K562 (cell line): ENCODE results near the gene MMRN2. TPM values are rescaled to one million over a fixed set of nuclear protein-coding genes. Genes with fewer than 3 reads are reported as not detected.

Experiments
- ATAC-seq: fragments of 200-7000 bp; cut with Tn5 transposase; 3 replicates; pipeline ENCODE4 v1.9.1; 2020; ENCODE audit warnings: moderate library complexity
- BruUV-seq: library from RNA; stranded (reverse); fragments of 400-500 nt; replicated peaks from 2 replicates; lab custom pipeline; 2021; lab: Mats Ljungman, UMichigan
- CTCF ChIA-PET: fragments of 300-600 bp; formaldehyde crosslinking; extraction: SDS; loops from one replicate; lab custom pipeline; 2021; ENCODE audit warnings: low intra/inter-chr PET ratio; lab: Yijun Ruan, JAX
- POLR2A ChIA-PET: fragments of 300-600, 350-650 bp; sonication (Branson Sonifier 250); formaldehyde crosslinking; extraction: SDS; loops from one replicate; lab custom pipeline; 2021; ENCODE audit warnings: antibody characterized with exemption, inconsistent platforms; lab: Yijun Ruan, JAX
- DNase-seq, 4 experiments: peaks; one replicate each; pipeline versions ENCODE4 v3.0.0 to v3.0.0-alpha.2; 2011 to 2018; ENCODE audit warnings: low spot score in 3 of 4, mixed read lengths in 3 of 4; ENCODE audit errors: extremely low read depth in 1 of 4
- FAIRE-seq: peaks from 2 replicates; lab custom pipeline; 2011; peaks lifted over from hg19 to GRCh38; lab: Jason Lieb, UNC
- H2AFZ ChIP-seq: 2 replicates; pipeline ENCODE4 v1.6.0; 2011; ENCODE audit warnings: low read depth, low read length, control low read depth, inconsistent platforms
- H3K27ac ChIP-seq: fragments of 200-600 bp; 3 replicates; pipeline ENCODE4 v1.8.0; 2011; ENCODE audit warnings: low read depth, mild to moderate bottlenecking, control low read depth, inconsistent platforms, low read length, moderate library complexity, mixed read lengths; ENCODE audit errors: extremely low read depth
- H3K27me3 ChIP-seq, 2 experiments: fragments of 300-600 bp in 1 of 2; 2 replicates in 1 of 2; 3 replicates in 1 of 2; pipeline versions ENCODE4 v1.6.0 to v1.8.0; 2011; ENCODE audit warnings: inconsistent platforms in 2 of 2, low read length in 2 of 2, mild to moderate bottlenecking in 1 of 2, mixed read lengths in 1 of 2, moderate library complexity in 1 of 2; ENCODE audit not compliant: control insufficient read depth in 2 of 2, insufficient read depth in 2 of 2
- H3K36me3 ChIP-seq: fragments of 300-600 bp; 3 replicates; pipeline ENCODE4 v1.8.0; 2011; ENCODE audit warnings: mild to moderate bottlenecking, low read length, inconsistent platforms; ENCODE audit not compliant: control insufficient read depth, insufficient read depth
- H3K4me1 ChIP-seq, 2 experiments: fragments of 200-600 bp in 1 of 2; replicated peaks in 1 of 2; 2 replicates in 1 of 2; 3 replicates in 1 of 2; pipeline versions ENCODE4 v1.5.1 to v1.8.0; 2011; ENCODE audit warnings: inconsistent platforms in 2 of 2, low read length in 2 of 2, mild to moderate bottlenecking in 1 of 2, mixed read lengths in 1 of 2, moderate library complexity in 1 of 2; ENCODE audit not compliant: control insufficient read depth in 2 of 2, insufficient read depth in 2 of 2
- H3K4me2 ChIP-seq: 2 replicates; pipeline ENCODE4 v1.6.1; 2011; ENCODE audit warnings: low read length, control low read depth, inconsistent platforms, mixed read lengths; ENCODE audit not compliant: insufficient read depth
- H3K4me3 ChIP-seq: fragments of 200-600 bp; sonication (generic), shearing (Covaris generic); 2 replicates; pipeline ENCODE4 v1.5.1; 2016; ENCODE audit warnings: control low read depth, inconsistent platforms
- H3K79me2 ChIP-seq: fragments of 200-600 bp; 3 replicates; pipeline ENCODE4 v1.8.0; 2011; ENCODE audit warnings: low read length, inconsistent platforms; ENCODE audit not compliant: control insufficient read depth, insufficient read depth
- H3K9ac ChIP-seq, 2 experiments: 2 replicates each; pipeline versions ENCODE4 v1.6.0 to v1.6.1; 2011; ENCODE audit warnings: low read depth in 2 of 2, low read length in 2 of 2, control low read depth in 1 of 2, inconsistent platforms in 1 of 2, mild to moderate bottlenecking in 1 of 2, mixed read lengths in 1 of 2; ENCODE audit not compliant: insufficient read depth in 1 of 2
- H3K9me1 ChIP-seq: one replicate; pipeline ENCODE4 v1.6.0; 2011; ENCODE audit warnings: inconsistent platforms, mild to moderate bottlenecking, low read length, moderate library complexity; ENCODE audit not compliant: control insufficient read depth, insufficient read depth
- H3K9me3 ChIP-seq: replicated peaks from 2 replicates; pipeline ENCODE4 v1.5.1; 2011; ENCODE audit warnings: low read depth, low read length, inconsistent platforms; ENCODE audit not compliant: control insufficient read depth, insufficient read depth
- H4K20me1 ChIP-seq: replicated peaks from 2 replicates; pipeline ENCODE4 v1.6.1; 2011; ENCODE audit warnings: low read length, inconsistent platforms, mixed read lengths; ENCODE audit not compliant: control insufficient read depth, insufficient read depth
- ESRRA ChIP-seq: fragments of 450-650 bp; IDR thresholded peaks from 2 replicates; pipeline ENCODE4 v1.6.1; 2014; ENCODE audit warnings: low read depth, mild to moderate bottlenecking, moderate library complexity, borderline replicate concordance
- KLF10 ChIP-seq: fragments of 250-450 bp; sonication (Bioruptor Pico); IDR thresholded peaks from 2 replicates; pipeline ENCODE4 v1.6.1; 2021; ENCODE audit warnings: matching md5 sums
- WGBS: fragments of 100-300 bp; shearing (Covaris generic); methylation state at CpG from one replicate; pipeline ENCODE4 v1.1.6; 2016; ENCODE audit warnings: low coverage, mixed read lengths; ENCODE audit not compliant: insufficient coverage; ENCODE audit errors: missing lambda C conversion rate; 5-methylcytosine and 5-hydroxymethylcytosine counted together
- in situ Hi-C: fragments of 300-500 bp; cut with MboI; formaldehyde crosslinking; loops from 4 replicates; pipeline ENCODE4 v1.15.0; 2018; ENCODE audit warnings: inconsistent platforms, mixed read lengths
- intact Hi-C: fragments of 100-400 bp; cut with micrococcal nuclease; formaldehyde crosslinking; loops from 2 replicates; pipeline ENCODE4 v1.14.2; 2022
- polyA plus RNA-seq, 8 experiments: library from polyadenylated mRNA; depleted of rRNA in 4 of 8; stranded (reverse) in 5 of 8; unstranded in 3 of 8; fragments of >200 nt; fragmentation: Nextera tagmentation in 2 of 8; fragmentation: Illumina TruSeq in 1 of 8; extraction: Ambion mirVana in 2 of 8; extraction: Trizol in 1 of 8; gene quantifications; 2 replicates each; pipeline versions ENCODE4 v1.2.1 to v1.2.3, GENCODE V29; 2011 to 2014; ENCODE audit warnings: inconsistent platforms in 1 of 8, missing spikeins in 1 of 8
- total RNA-seq, 7 experiments: library from RNA; depleted of rRNA in 6 of 7; stranded (reverse); fragments of >200 nt in 6 of 7; fragmentation: Illumina TruSeq in 2 of 7; extraction: Trizol in 2 of 7; gene quantifications; 2 replicates each; pipeline versions ENCODE4 v1.2.1 to v1.2.3, GENCODE V29; 2011 to 2021; ENCODE audit warnings: low replicate concordance in 1 of 7
- TF ChIP-seq, protein P1 (sequence below): conservative IDR thresholded peaks from 2 replicates; pipeline ENCODE4 v1.6.1; 2011; ENCODE audit warnings: low read depth, mild to moderate bottlenecking, low read length; ENCODE audit not compliant: control insufficient read depth
- TF ChIP-seq, protein P2 (sequence below): fragments of 450-650 bp; IDR thresholded peaks from 2 replicates; pipeline ENCODE4 v1.6.1; 2017; ENCODE audit warnings: antibody characterized with exemption

MMRN2 gene
- total and polyA plus RNA-seq, 9 of the 15 experiments (the other 6 are each of a cell fraction or from before 2014, with no cell fraction given): 0.07 to 2.0 (median 1.2) TPM

DNA sequence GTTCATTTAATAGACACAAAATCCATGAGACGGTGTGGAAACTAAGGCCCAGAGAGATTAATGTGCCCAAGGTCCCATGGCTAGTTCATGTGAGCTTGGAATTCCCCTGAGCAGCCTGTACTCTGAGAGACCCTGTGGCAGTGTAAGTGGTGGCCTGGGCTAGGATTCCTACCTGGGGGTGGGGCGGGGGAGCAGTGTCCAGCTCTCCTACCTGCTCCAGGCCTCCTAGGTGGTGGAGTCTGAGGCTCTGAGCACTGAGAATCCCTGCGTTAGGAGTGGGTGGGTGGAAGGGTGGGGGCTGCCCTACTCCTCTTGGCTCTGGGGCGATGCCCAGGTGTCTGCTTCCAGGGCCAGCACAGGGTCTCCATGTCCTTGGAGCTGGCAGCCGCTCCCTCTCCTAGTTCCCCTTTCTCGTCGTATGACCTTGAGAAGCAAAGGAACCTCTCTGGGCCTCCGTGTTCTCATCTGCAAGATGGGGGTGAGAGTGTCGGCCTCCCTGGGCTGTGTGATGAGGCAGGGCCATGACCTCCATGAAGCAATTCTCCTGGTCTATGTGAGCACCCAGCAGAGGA, 3.5 kb upstream of the MMRN2 start:
- peaks cover 17% of the 10 kb centered on the region; the same call in 2 of the 3 replicates for H3K79me2 ChIP-seq
- BruUV-seq: no TSS peak

More for the DNA sequence above, 3.5 kb upstream of the MMRN2 start:
- WGBS: 57% methylated on average over 4 of the region's 9 CpGs
- in situ Hi-C loops: no loop called here
- TF ChIP-seq, protein P1, sequence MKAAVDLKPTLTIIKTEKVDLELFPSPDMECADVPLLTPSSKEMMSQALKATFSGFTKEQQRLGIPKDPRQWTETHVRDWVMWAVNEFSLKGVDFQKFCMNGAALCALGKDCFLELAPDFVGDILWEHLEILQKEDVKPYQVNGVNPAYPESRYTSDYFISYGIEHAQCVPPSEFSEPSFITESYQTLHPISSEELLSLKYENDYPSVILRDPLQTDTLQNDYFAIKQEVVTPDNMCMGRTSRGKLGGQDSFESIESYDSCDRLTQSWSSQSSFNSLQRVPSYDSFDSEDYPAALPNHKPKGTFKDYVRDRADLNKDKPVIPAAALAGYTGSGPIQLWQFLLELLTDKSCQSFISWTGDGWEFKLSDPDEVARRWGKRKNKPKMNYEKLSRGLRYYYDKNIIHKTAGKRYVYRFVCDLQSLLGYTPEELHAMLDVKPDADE: 0 out of 2 replicates have a peak, but pooled peaks have one; percentile 11
- TF ChIP-seq, protein P2, sequence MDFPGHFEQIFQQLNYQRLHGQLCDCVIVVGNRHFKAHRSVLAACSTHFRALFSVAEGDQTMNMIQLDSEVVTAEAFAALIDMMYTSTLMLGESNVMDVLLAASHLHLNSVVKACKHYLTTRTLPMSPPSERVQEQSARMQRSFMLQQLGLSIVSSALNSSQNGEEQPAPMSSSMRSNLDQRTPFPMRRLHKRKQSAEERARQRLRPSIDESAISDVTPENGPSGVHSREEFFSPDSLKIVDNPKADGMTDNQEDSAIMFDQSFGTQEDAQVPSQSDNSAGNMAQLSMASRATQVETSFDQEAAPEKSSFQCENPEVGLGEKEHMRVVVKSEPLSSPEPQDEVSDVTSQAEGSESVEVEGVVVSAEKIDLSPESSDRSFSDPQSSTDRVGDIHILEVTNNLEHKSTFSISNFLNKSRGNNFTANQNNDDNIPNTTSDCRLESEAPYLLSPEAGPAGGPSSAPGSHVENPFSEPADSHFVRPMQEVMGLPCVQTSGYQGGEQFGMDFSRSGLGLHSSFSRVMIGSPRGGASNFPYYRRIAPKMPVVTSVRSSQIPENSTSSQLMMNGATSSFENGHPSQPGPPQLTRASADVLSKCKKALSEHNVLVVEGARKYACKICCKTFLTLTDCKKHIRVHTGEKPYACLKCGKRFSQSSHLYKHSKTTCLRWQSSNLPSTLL: no peak
- TF ChIP-seq KLF10 (no peak), ESRRA (peak; percentile 56; the same call in 1 of the 2 replicates)
- POLR2A ChIA-PET: interaction anchor here (0.6 to 1.0 kb wide), 2 partner anchors 16 to 19 kb away, joined by 3 read pairs; no protein-coding TSS in a partner anchor
- Histone ChIP-seq H4K20me1 (no peaks in the 10 kb centered on the region), H3K27ac (peak overlapping the region; percentile 52; the same call in 2 of the 3 replicates), H3K4me1 (peaks cover 45 to 77% of the 10 kb centered on the region in 2 experiments), H3K9me1 (no peaks in the 10 kb centered on the region), H3K9ac (peak overlapping the region; percentile 59 to 78), H3K4me2 (peak overlapping the region; percentile 83), H3K4me3 (peak overlapping the region; percentile 49; the same call in 1 of the 2 replicates), H2AFZ (peak overlapping the region; percentile 83), H3K27me3 (no peaks in the 10 kb centered on the region), H3K36me3 (peaks cover 4% of the 10 kb centered on the region; the same call in 2 of the 3 replicates), H3K9me3 (no peaks in the 10 kb centered on the region)
- ATAC-seq (no peak), FAIRE-seq (no peak), DNase-seq (no peak)
- intact Hi-C loops: loop anchor here (1.0 kb wide), 2 partner anchors 22 to 273 kb away; no protein-coding TSS in a partner anchor
- CTCF ChIA-PET: interaction anchor here (4.5 kb wide), 1 partner anchor 22 kb away, joined by 28 read pairs; no protein-coding TSS in a partner anchor
